GM18502 (cell line): ENCODE results near the gene CDC34.

ENCODE experiments used
- ATAC-seq: cut with Tn5 transposase; IDR thresholded peaks from one replicate; pipeline ENCODE4 v1.9.1; 2021; ENCODE audit warnings: mild to moderate bottlenecking; ENCODE audit not compliant: unreplicated experiment, poor library complexity

The CDC34 gene

GRCh38 chr19:496986-497385, 34.6 kb upstream of the CDC34 start:
- ATAC-seq, result no peak

- no peak for ATAC-seq
These were observed 34.1 kb upstream of the CDC34 start for GRCh38 chr19:497491-497868.

GRCh38 chr19:497869-498510, 33.6 kb upstream of the CDC34 start:
- no peak for ATAC-seq

- ATAC-seq, result no peak
These were observed 33.1 kb upstream of the CDC34 start for GRCh38 chr19:498511-498891.

- ATAC-seq, result no peak
These were observed 32.5 kb upstream of the CDC34 start for GRCh38 chr19:498977-499623.

GRCh38 chr19:501646-502045, 29.9 kb upstream of the CDC34 start:
- no peak for ATAC-seq

GRCh38 chr19:504616-505015, 26.9 kb upstream of the CDC34 start:
- no peak for ATAC-seq

GRCh38 chr19:506404-507285, 24.9 kb upstream of the CDC34 start:
- peak; percentile 67 for ATAC-seq

GRCh38 chr19:507286-508203, 24.0 kb upstream of the CDC34 start, which contains the start of gene TPGS1:
Gene TPGS1, plus strand, starts transcription at chr19:507497. Its CDS starts 10 bp downstream, at chr19:507507.
- peak; percentile 62 for ATAC-seq

- no peak for ATAC-seq
These were observed 23.1 kb upstream of the CDC34 start for GRCh38 chr19:508204-509150.

- peak; percentile 39 for ATAC-seq
These were observed 20.9 kb upstream of the CDC34 start for GRCh38 chr19:510606-511100.

GRCh38 chr19:511101-511851, 20.3 kb upstream of the CDC34 start:
- ATAC-seq, result no peak

GRCh38 chr19:512547-513365, 18.8 kb upstream of the CDC34 start:
- no peak for ATAC-seq

GRCh38 chr19:513368-514165, 18.0 kb upstream of the CDC34 start:
- no peak for ATAC-seq

GRCh38 chr19:514166-514663, 17.3 kb upstream of the CDC34 start:
- ATAC-seq, result no peak
